ENCODE measurements around the gene TNFRSF1A. TPM values are rescaled to one million over a fixed set of nuclear protein-coding genes. Genes with fewer than 3 reads are reported as not detected.

The TNFRSF1A gene
- total RNA-seq (ENCODE audit: low replicate concordance): 21.8 and 24.7 TPM in 2 replicates

- DNase-seq (ENCODE audit: low spot score): peak; percentile 62
Observed at GRCh38 chr12:6341417-6342139, at the start of gene TNFRSF1A. Gene TNFRSF1A, minus strand, starts transcription at chr12:6342076. Its CDS starts 262 bp downstream, at chr12:6341814.

GRCh38 chr12:6391013-6391412, 49.1 kb upstream of the TNFRSF1A start:
- Mint-ChIP-seq H3K27ac (no peak overlapping the region), H3K36me3 (no peaks in the 10 kb centered on the region)

More at GRCh38 chr12:6341417-6342139, at the start of gene TNFRSF1A:
- H3K9me3 Mint-ChIP-seq: no peaks in the 10 kb centered on the region
- Histone ChIP-seq H3K27me3 (no peaks in the 10 kb centered on the region), H3K9ac (peak within 1 kb of the TSS; percentile 72), H3K27ac (peak within 1 kb of the TSS; percentile 21), H3K4me1 (peaks cover 44% of the 10 kb centered on the region), H3K79me2 (ENCODE audit: low read depth) (peaks cover 56% of the 10 kb centered on the region), H3F3A (ENCODE audit: low read depth) (peaks cover 37% of the 10 kb centered on the region), H3K4me3 (peak within 1 kb of the TSS; percentile 87), H3K9me3 (ENCODE audit: low read depth) (no peaks in the 10 kb centered on the region), H3K36me3 (no peaks in the 10 kb centered on the region), H3K4me2 (peak within 1 kb of the TSS; percentile 99), H2AFZ (replicated peaks) (peak within 1 kb of the TSS; percentile 89), H4K20me1 (ENCODE audit: low read depth) (peaks cover 4% of the 10 kb centered on the region)
- peaks cover 24% of the 10 kb centered on the region for H3K4me1 Mint-ChIP-seq
- H3K36me3 Mint-ChIP-seq: no peaks in the 10 kb centered on the region
- peak within 1 kb of the TSS; percentile 96 for H3K27ac Mint-ChIP-seq
- TF ChIP-seq EZH2 (IDR thresholded peaks at IDR 0.05) (no peak), EZH2phosphoT487 (IDR thresholded peaks at IDR 0.05) (no peak), CTCF (IDR thresholded peaks at IDR 0.05) (no peak)
- H3K4me3 Mint-ChIP-seq: no peak within 1 kb of the TSS
- peaks cover 2% of the 10 kb centered on the region for H3K27me3 Mint-ChIP-seq (ENCODE audit: insufficient read depth, low read depth)

GRCh38 chr12:6390084-6390799, 48.4 kb upstream of the TNFRSF1A start:
- peaks cover 11% of the 10 kb centered on the region for H3K4me1 Mint-ChIP-seq
- no peak overlapping the region for H2AFZ ChIP-seq (replicated peaks)
- no peaks in the 10 kb centered on the region for H3K36me3 ChIP-seq
- no peaks in the 10 kb centered on the region for H3K79me2 ChIP-seq (ENCODE audit: low read depth)
- TF ChIP-seq EZH2 (IDR thresholded peaks at IDR 0.05) (no peak), CTCF (IDR thresholded peaks at IDR 0.05) (no peak)
- DNase-seq (ENCODE audit: low spot score): no peak
- no peak overlapping the region for H3K4me3 Mint-ChIP-seq
- peaks cover 2% of the 10 kb centered on the region for H3K27me3 Mint-ChIP-seq (ENCODE audit: insufficient read depth, low read depth)
- H3K27me3 ChIP-seq: no peaks in the 10 kb centered on the region
- no peaks in the 10 kb centered on the region for H3K4me1 ChIP-seq
- no peaks in the 10 kb centered on the region for H4K20me1 ChIP-seq (ENCODE audit: low read depth)
- no peaks in the 10 kb centered on the region for H3K9me3 ChIP-seq (ENCODE audit: low read depth)
- no peak overlapping the region for H3K9ac ChIP-seq
- no peaks in the 10 kb centered on the region for H3F3A ChIP-seq (ENCODE audit: low read depth)
- no peaks in the 10 kb centered on the region for H3K9me3 Mint-ChIP-seq
- no peak overlapping the region for H3K4me3 ChIP-seq
- no peak overlapping the region for H3K27ac ChIP-seq
- H3K27ac Mint-ChIP-seq: peak overlapping the region; percentile 8
- no peaks in the 10 kb centered on the region for H3K36me3 Mint-ChIP-seq
- H3K4me2 ChIP-seq: no peak overlapping the region

More at GRCh38 chr12:6391013-6391412, 49.1 kb upstream of the TNFRSF1A start:
- Histone ChIP-seq H3K9me3 (ENCODE audit: low read depth) (no peaks in the 10 kb centered on the region), H3K9ac (no peak overlapping the region), H3K27me3 (no peaks in the 10 kb centered on the region), H2AFZ (replicated peaks) (no peak overlapping the region), H4K20me1 (ENCODE audit: low read depth) (no peaks in the 10 kb centered on the region), H3K79me2 (ENCODE audit: low read depth) (no peaks in the 10 kb centered on the region), H3K27ac (no peak overlapping the region), H3F3A (ENCODE audit: low read depth) (no peaks in the 10 kb centered on the region), H3K4me2 (no peak overlapping the region), H3K4me1 (no peaks in the 10 kb centered on the region), H3K36me3 (no peaks in the 10 kb centered on the region), H3K4me3 (no peak overlapping the region)
- no peak for DNase-seq (ENCODE audit: low spot score)
- Mint-ChIP-seq H3K9me3 (no peaks in the 10 kb centered on the region), H3K4me1 (peaks cover 11% of the 10 kb centered on the region), H3K27me3 (ENCODE audit: insufficient read depth, low read depth) (peaks cover 2% of the 10 kb centered on the region), H3K4me3 (no peak overlapping the region)
- TF ChIP-seq EZH2 (IDR thresholded peaks at IDR 0.05) (no peak), EZH2phosphoT487 (IDR thresholded peaks at IDR 0.05) (no peak), CTCF (IDR thresholded peaks at IDR 0.05) (no peak)

All from neural progenitor cell (in vitro differentiated cells).